Neural cell (in vitro differentiated cells): Measurements from ENCODE around the gene TBX20. TPM values are rescaled to one million over a fixed set of nuclear protein-coding genes. Genes with fewer than 3 reads are reported as not detected.

Experiments
- H2AFZ ChIP-seq: fragments of 200-600, 300-800 bp; sonication (generic), shearing (Covaris generic); 2 replicates; pipeline ENCODE4 v1.6.0; 2014; ENCODE audit warnings: low read depth, mild to moderate bottlenecking, antibody characterized with exemption, low read length, moderate library complexity
- H3F3A ChIP-seq: fragments of 200-600 bp; shearing (Covaris generic); 2 replicates; pipeline ENCODE4 v1.6.1; 2016; ENCODE audit warnings: mild to moderate bottlenecking, moderate library complexity, mixed read lengths, antibody characterized with exemption, low read length; ENCODE audit not compliant: insufficient read depth, poor library complexity, severe bottlenecking
- H3K27ac ChIP-seq: fragments of 200-600, 300-800 bp; sonication (generic), shearing (Covaris generic); 2 replicates; pipeline ENCODE4 v1.5.1; 2014; ENCODE audit warnings: mild to moderate bottlenecking, low read length, moderate library complexity
- H3K27me3 ChIP-seq: fragments of 300-800, 200-600 bp; sonication (generic), shearing (Covaris generic); 2 replicates; pipeline ENCODE4 v1.6.0; 2014; ENCODE audit warnings: mild to moderate bottlenecking, low read depth, low read length, moderate library complexity; ENCODE audit not compliant: insufficient read depth
- H3K36me3 ChIP-seq: fragments of 300-800, 200-600 bp; sonication (generic), shearing (Covaris generic); 2 replicates; pipeline ENCODE4 v1.5.1; 2014; ENCODE audit warnings: mild to moderate bottlenecking, antibody characterized with exemption, low read length, moderate library complexity; ENCODE audit not compliant: insufficient read depth
- H3K4me2 ChIP-seq: fragments of 300-800, 200-600 bp; sonication (generic), shearing (Covaris generic); 2 replicates; pipeline ENCODE4 v1.6.0; 2014; ENCODE audit warnings: mild to moderate bottlenecking, low read length
- H3K4me3 ChIP-seq: fragments of 300-800, 200-600 bp; sonication (generic), shearing (Covaris generic); 2 replicates; pipeline ENCODE4 v1.5.1; 2014; ENCODE audit warnings: mild to moderate bottlenecking, low read length, moderate library complexity
- H3K79me2 ChIP-seq: fragments of 200-600 bp; shearing (Covaris generic); replicated peaks from 2 replicates; pipeline ENCODE4 v1.6.0; 2014; ENCODE audit warnings: mild to moderate bottlenecking, low read length, moderate library complexity; ENCODE audit not compliant: insufficient read depth
- H3K9ac ChIP-seq: fragments of 300-800, 200-600 bp; sonication (generic), shearing (Covaris generic); 2 replicates; pipeline ENCODE4 v1.6.1; 2016; ENCODE audit warnings: mild to moderate bottlenecking, low read length, mixed read lengths
- H3K9me2 ChIP-seq: fragments of 200-600 bp; shearing (Covaris generic); 2 replicates; pipeline ENCODE4 v1.6.1; 2016; ENCODE audit warnings: mild to moderate bottlenecking, low read length, mixed read lengths; ENCODE audit not compliant: insufficient read depth
- H3K9me3 ChIP-seq: fragments of 200-600, 300-800 bp; sonication (generic), shearing (Covaris generic); 2 replicates; pipeline ENCODE4 v1.6.1; 2016; ENCODE audit warnings: mild to moderate bottlenecking, mixed run types, low read length, moderate library complexity, mixed read lengths
- H4K20me1 ChIP-seq: fragments of 200-600 bp; shearing (Covaris generic); 2 replicates; pipeline ENCODE4 v1.6.1; 2016; ENCODE audit warnings: mild to moderate bottlenecking, mixed run types; ENCODE audit not compliant: insufficient read depth
- CTCF ChIP-seq: fragments of 450-650 bp; IDR thresholded peaks from 2 replicates; pipeline ENCODE4 v1.5.1; 2014; ENCODE audit warnings: antibody characterized with exemption, mild to moderate bottlenecking, moderate library complexity; ENCODE audit not compliant: poor library complexity, severe bottlenecking
- EP300 ChIP-seq: fragments of 450-650 bp; conservative IDR thresholded peaks from 2 replicates; pipeline ENCODE4 v1.6.1; 2014; ENCODE audit warnings: antibody characterized with exemption, mild to moderate bottlenecking, moderate library complexity; ENCODE audit not compliant: poor library complexity, severe bottlenecking
- EZH2 ChIP-seq: fragments of 200-600, 300-800 bp; shearing (Covaris generic), sonication (generic); IDR thresholded peaks from 2 replicates; pipeline ENCODE4 v1.6.1; 2014; ENCODE audit warnings: antibody characterized with exemption, low read length, borderline replicate concordance, mild to moderate bottlenecking; ENCODE audit not compliant: insufficient read depth, poor library complexity, severe bottlenecking
- POLR2AphosphoS5 ChIP-seq: IDR thresholded peaks from 2 replicates; pipeline ENCODE4 v1.6.1; 2012
- RAD21 ChIP-seq: fragments of 450-650 bp; conservative IDR thresholded peaks from 2 replicates; pipeline ENCODE4 v1.6.1; 2014; ENCODE audit warnings: antibody characterized with exemption, mild to moderate bottlenecking, moderate library complexity
- REST ChIP-seq: IDR thresholded peaks from 2 replicates; pipeline ENCODE4 v1.6.1; 2012; ENCODE audit warnings: borderline replicate concordance
- SMC3 ChIP-seq: fragments of 450-650 bp; conservative IDR thresholded peaks from 2 replicates; pipeline ENCODE4 v1.6.1; 2014; ENCODE audit warnings: antibody characterized with exemption, mild to moderate bottlenecking, moderate library complexity; ENCODE audit not compliant: poor library complexity
- TAF1 ChIP-seq: IDR thresholded peaks from 2 replicates; pipeline ENCODE4 v1.6.1; 2012; ENCODE audit warnings: low read depth
- polyA plus RNA-seq: library from polyadenylated mRNA; depleted of rRNA; stranded (reverse); fragments of >200 nt; gene quantifications from 2 replicates; pipeline ENCODE4 v1.2.3, GENCODE V29; 2014

The TBX20 gene
- polyA plus RNA-seq, 1 donor from 2014 or later: not detected

GRCh38 chr7:35253460-35253709 lies 515 bp downstream of the TBX20 start:
- no peak overlapping the region for H2AFZ ChIP-seq

GRCh38 chr7:35252612-35253459 lies 1.1 kb downstream of the TBX20 start:
- no peaks in the 10 kb centered on the region for H3K36me3 ChIP-seq
- H3K9me2 ChIP-seq: no peaks in the 10 kb centered on the region
- TF ChIP-seq EP300: no peak
- peak; percentile 39 for TF ChIP-seq POLR2AphosphoS5
- no peak overlapping the region for H3K27ac ChIP-seq
- no peak overlapping the region for H3K9ac ChIP-seq
- H4K20me1 ChIP-seq: no peaks in the 10 kb centered on the region
- no peaks in the 10 kb centered on the region for H3F3A ChIP-seq
- H3K27me3 ChIP-seq: peaks cover 100% of the 10 kb centered on the region
- H3K4me3 ChIP-seq: no peak overlapping the region
- no peaks in the 10 kb centered on the region for H3K9me3 ChIP-seq
- H2AFZ ChIP-seq: no peak overlapping the region
- H3K4me2 ChIP-seq: no peak overlapping the region
- H3K79me2 ChIP-seq: no peaks in the 10 kb centered on the region

More at GRCh38 chr7:35253460-35253709, 515 bp downstream of the TBX20 start:
- no peak overlapping the region for H3K9ac ChIP-seq
- peaks cover 100% of the 10 kb centered on the region for H3K27me3 ChIP-seq
- H3K9me2 ChIP-seq: no peaks in the 10 kb centered on the region
- no peaks in the 10 kb centered on the region for H3K36me3 ChIP-seq
- no peak overlapping the region for H3K4me3 ChIP-seq
- H3K4me2 ChIP-seq: no peak overlapping the region
- no peaks in the 10 kb centered on the region for H3K79me2 ChIP-seq
- no peak overlapping the region for H3K27ac ChIP-seq
- no peaks in the 10 kb centered on the region for H3F3A ChIP-seq
- no peaks in the 10 kb centered on the region for H3K9me3 ChIP-seq
- no peaks in the 10 kb centered on the region for H4K20me1 ChIP-seq
- TF ChIP-seq CTCF (no peak), EZH2 (peak; percentile 75), SMC3 (no peak), EP300 (no peak)

- Histone ChIP-seq H3K36me3 (no peaks in the 10 kb centered on the region), H3K9ac (no peak overlapping the region), H3K9me3 (no peaks in the 10 kb centered on the region), H3K4me2 (no peak overlapping the region), H3K27me3 (peaks cover 100% of the 10 kb centered on the region), H3K79me2 (no peaks in the 10 kb centered on the region), H3K27ac (no peak overlapping the region), H3K9me2 (no peaks in the 10 kb centered on the region), H3F3A (no peaks in the 10 kb centered on the region), H4K20me1 (no peaks in the 10 kb centered on the region), H3K4me3 (no peak overlapping the region), H2AFZ (no peak overlapping the region)
- TF ChIP-seq RAD21 (no peak), REST (no peak), TAF1 (no peak), EZH2 (peak; percentile 49)
Observed at GRCh38 chr7:35251606-35252310, 2.1 kb downstream of the TBX20 start.
